Thoracic aorta (tissue), 2 donors: ENCODE data around the gene CHSY1. TPM values are rescaled to one million over a fixed set of nuclear protein-coding genes. Genes with fewer than 3 reads are reported as not detected.

Experiments
- ATAC-seq: fragments of 150-250 bp; one replicate; pipeline ENCODE4 v1.8.0; 2017; ENCODE audit warnings: low read depth; ENCODE audit not compliant: insufficient number of reproducible peaks, low FRiP score
- DNase-seq: peaks from one replicate; pipeline ENCODE4 v3.0.0-alpha.2; 2020; ENCODE audit warnings: low spot score
- H3K27ac ChIP-seq, 2 donors: fragments of 200-600 bp; sonication (generic); 1 replicate in 1 of 2; 2 replicates in 1 of 2; pipeline ENCODE4 v1.5.1; 2016; ENCODE audit warnings: mild to moderate bottlenecking in 2 of 2, moderate library complexity in 2 of 2
- H3K27me3 ChIP-seq: fragments of 200-600 bp; sonication (generic); replicated peaks from 2 replicates; pipeline ENCODE4 v1.6.0; 2016; ENCODE audit warnings: mild to moderate bottlenecking; ENCODE audit not compliant: insufficient read depth
- H3K36me3 ChIP-seq: fragments of 200-600 bp; sonication (generic); one replicate; pipeline ENCODE4 v1.5.1; 2016
- H3K4me1 ChIP-seq, 2 donors: fragments of 200-600 bp; sonication (generic); 1 replicate in 1 of 2; 2 replicates in 1 of 2; pipeline versions ENCODE4 v1.5.1 to v1.6.0; 2016; ENCODE audit warnings: low read depth in 2 of 2, mild to moderate bottlenecking in 1 of 2; ENCODE audit not compliant: control insufficient read depth in 1 of 2
- H3K4me3 ChIP-seq: fragments of 200-600 bp; sonication (generic); 2 replicates; pipeline ENCODE4 v1.5.1; 2016; ENCODE audit warnings: mild to moderate bottlenecking
- H3K9me3 ChIP-seq: fragments of 200-600 bp; sonication (generic); 2 replicates; pipeline ENCODE4 v1.5.1; 2016
- total RNA-seq, 2 donors: library from RNA; depleted of rRNA; stranded (reverse); fragments of >200 nt; gene quantifications; one replicate each; pipeline versions ENCODE4 v1.1.0 to v1.2.3, GENCODE V29; 2016
- TF ChIP-seq, protein P1 (sequence below): fragments of 200-600 bp; sonication (generic); IDR thresholded peaks from one replicate; pipeline ENCODE4 v1.5.1; 2019; ENCODE audit warnings: antibody characterized with exemption

CHSY1 gene
- total RNA-seq, 2 donors from 2014 or later, result 35.7 to 153 TPM

DNA sequence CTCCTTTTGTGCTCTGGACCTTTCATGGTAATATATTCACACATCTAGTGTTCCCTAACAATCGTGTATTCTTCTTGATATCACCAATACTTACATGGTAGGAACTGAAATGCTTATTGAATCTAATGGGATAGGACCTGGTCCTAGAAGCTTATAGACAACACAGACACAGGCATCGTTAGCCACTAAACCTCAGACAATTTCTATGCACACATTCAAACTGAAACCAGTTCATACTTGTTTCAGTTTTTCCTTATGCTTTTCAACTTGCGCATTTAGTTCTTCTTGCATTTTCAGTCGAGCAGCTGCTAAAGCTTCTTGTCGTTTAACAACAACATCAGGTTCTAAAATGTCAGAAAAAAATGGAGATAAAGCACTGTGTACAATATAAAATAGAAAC lies 23.2 kb upstream of the CHSY1 start:
- H3K27me3 ChIP-seq, result no peaks in the 10 kb centered on the region
- peaks cover 12 to 20% of the 10 kb centered on the region in 2 donors for H3K4me1 ChIP-seq
- no peaks in the 10 kb centered on the region for H3K9me3 ChIP-seq
- no peak overlapping the region for H3K4me3 ChIP-seq
- H3K27ac ChIP-seq, result no peak overlapping the region
- no peak for DNase-seq
- H3K36me3 ChIP-seq, result peaks cover 47% of the 10 kb centered on the region
- TF ChIP-seq, protein P1, sequence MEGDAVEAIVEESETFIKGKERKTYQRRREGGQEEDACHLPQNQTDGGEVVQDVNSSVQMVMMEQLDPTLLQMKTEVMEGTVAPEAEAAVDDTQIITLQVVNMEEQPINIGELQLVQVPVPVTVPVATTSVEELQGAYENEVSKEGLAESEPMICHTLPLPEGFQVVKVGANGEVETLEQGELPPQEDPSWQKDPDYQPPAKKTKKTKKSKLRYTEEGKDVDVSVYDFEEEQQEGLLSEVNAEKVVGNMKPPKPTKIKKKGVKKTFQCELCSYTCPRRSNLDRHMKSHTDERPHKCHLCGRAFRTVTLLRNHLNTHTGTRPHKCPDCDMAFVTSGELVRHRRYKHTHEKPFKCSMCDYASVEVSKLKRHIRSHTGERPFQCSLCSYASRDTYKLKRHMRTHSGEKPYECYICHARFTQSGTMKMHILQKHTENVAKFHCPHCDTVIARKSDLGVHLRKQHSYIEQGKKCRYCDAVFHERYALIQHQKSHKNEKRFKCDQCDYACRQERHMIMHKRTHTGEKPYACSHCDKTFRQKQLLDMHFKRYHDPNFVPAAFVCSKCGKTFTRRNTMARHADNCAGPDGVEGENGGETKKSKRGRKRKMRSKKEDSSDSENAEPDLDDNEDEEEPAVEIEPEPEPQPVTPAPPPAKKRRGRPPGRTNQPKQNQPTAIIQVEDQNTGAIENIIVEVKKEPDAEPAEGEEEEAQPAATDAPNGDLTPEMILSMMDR, result no peak
- ATAC-seq, result no peak

DNA sequence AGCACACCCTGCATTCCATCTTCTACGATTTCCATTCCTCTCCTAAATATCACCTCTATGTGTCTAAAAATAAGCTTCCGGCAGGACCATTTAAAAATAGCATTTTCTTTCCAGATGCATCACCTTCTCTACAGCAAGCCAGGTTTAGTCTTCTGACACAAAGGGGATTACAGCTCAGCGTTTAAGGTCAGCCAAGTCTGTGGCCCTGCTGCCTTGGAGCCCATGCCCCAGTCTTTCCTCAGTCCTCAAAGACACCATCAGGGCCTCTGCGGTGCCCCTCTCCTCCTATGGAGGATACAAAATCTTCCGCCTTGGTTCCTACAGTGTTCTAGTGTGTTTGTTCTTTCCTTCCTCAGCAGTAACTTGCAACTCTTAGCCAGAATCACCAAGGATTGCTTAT lies 21.7 kb upstream of the CHSY1 start:
- no peak overlapping the region for H3K4me3 ChIP-seq
- DNase-seq, result no peak
- peaks cover 12 to 20% of the 10 kb centered on the region in 2 donors for H3K4me1 ChIP-seq
- peaks cover 47% of the 10 kb centered on the region for H3K36me3 ChIP-seq
- ATAC-seq, result no peak
- H3K27me3 ChIP-seq, result no peaks in the 10 kb centered on the region
- TF ChIP-seq, protein P1, result no peak
- no peak overlapping the region for H3K27ac ChIP-seq
- no peaks in the 10 kb centered on the region for H3K9me3 ChIP-seq

DNA sequence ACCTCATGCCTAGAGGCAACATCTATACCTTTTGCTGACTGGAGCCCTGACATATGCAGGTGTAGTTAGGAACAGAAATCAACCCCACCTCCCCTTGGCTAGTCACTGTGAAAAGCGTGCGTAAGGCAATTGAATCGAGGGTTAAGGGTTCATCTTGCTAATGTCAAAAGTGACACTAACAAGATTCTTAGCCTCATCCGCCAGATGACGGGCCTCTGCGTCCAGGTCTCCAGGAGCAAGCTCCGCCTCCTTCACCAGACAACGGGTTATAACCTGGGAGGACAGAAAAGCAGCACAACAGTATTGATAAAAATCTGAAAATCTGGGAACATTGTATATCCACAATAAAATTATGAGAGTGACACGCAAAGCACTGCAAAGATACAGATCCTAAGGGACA lies 20.7 kb upstream of the CHSY1 start:
- H3K27ac ChIP-seq, result no peak overlapping the region
- TF ChIP-seq, protein P1, result no peak
- ATAC-seq, result no peak
- no peaks in the 10 kb centered on the region for H3K27me3 ChIP-seq
- peaks cover 11 to 21% of the 10 kb centered on the region in 2 donors for H3K4me1 ChIP-seq
- H3K4me3 ChIP-seq, result no peak overlapping the region
- no peaks in the 10 kb centered on the region for H3K9me3 ChIP-seq
- DNase-seq, result no peak
- H3K36me3 ChIP-seq, result peaks cover 47% of the 10 kb centered on the region

DNA sequence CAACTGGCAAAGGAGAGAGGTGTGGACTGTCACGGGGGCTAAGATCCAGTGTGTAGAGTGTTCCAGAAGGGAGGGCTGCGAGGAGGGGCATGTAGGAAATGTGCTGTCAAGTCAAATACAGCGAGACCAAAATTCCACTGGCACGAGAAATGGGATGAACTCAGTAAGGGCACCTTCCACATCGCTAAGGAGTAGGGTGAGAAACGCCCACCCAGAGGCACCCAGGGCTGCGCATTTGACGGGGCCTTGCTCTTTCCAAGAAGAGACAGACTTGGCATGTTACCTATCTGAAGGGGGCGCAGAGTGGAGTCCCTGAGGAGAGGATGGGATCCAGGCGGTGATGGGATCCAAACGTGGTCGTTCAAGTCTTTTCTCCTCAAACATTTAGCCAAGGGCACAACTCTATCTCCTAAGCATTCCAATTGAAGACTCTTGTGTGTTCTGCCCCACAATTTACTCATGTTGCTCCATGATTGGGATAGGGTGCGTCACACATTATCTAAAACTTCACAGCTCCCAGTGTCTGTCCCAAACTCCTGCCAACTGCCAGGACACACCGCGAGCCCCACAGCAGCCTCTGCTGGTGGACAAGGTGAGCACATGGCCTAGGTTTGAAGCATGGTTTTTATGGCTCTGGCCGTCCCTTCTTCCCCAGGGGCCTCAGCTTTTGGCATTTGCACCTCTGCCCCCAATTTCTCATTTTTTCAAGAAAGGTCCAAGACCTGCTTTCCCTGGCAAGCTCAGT lies 17.8 kb upstream of the CHSY1 start:
- DNase-seq (no peak), ATAC-seq (no peak)
- peaks cover 42% of the 10 kb centered on the region for H3K36me3 ChIP-seq
- no peaks in the 10 kb centered on the region for H3K9me3 ChIP-seq
- H3K27me3 ChIP-seq, result no peaks in the 10 kb centered on the region
- peaks cover 12 to 32% of the 10 kb centered on the region in 2 donors for H3K4me1 ChIP-seq
- H3K27ac ChIP-seq, result no peak overlapping the region
- TF ChIP-seq, protein P1, result no peak
- H3K4me3 ChIP-seq, result no peak overlapping the region

DNA sequence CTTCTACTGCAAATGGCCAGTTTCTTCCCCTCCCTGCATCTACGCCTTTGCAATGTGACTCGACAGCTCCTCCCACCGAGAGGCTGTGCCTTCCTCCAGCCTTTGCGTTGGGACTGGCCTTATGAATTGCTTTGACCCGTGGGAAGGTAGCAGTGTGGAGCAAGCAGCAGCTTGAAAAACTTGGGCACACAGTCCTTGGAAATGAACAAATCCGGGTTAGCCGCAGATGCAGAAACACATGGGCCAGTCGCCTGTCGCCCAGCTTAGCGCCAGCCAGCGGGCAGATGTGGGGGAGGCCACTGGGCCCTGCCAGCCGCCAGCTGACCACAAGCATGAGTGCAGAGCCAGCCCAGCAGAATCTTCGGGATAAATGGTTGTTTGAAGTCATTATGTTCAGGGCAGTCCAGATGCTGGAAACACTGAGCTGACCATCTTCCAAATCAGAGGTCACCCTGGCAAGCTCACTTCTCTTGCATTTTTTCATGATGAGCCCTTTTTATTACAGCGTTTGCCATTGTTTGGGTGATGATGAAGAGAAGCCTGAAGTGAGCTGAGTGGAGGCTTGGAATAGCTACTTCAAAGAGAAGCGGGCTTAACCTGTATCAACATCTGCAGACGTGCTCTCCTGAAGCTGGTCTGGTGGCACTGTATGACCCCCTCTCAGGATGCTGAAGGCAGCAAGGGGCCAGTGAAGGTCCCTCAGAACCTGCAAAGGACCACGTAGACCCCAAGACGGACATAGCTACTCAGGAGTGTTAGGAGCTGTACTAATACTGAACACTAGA lies 15.7 kb upstream of the CHSY1 start:
- Histone ChIP-seq H3K27ac (peak overlapping the region; percentile 81 to 89), H3K4me1 (peaks cover 12 to 36% of the 10 kb centered on the region in 2 donors), H3K36me3 (peaks cover 21% of the 10 kb centered on the region), H3K9me3 (no peaks in the 10 kb centered on the region), H3K27me3 (no peaks in the 10 kb centered on the region), H3K4me3 (peak overlapping the region; percentile 49)
- TF ChIP-seq, protein P1, result no peak
- DNase-seq (no peak), ATAC-seq (peak; percentile 53)
